SU-DHL-6 (cell line): ENCODE measurements around the gene UTS2B.

ENCODE experiments used
- H2AFZ ChIP-seq: fragments of 200-600 bp; sonication (generic); 2 replicates; pipeline ENCODE4 v1.6.1; 2014; ENCODE audit warnings: low read depth, mild to moderate bottlenecking, moderate library complexity, mixed read lengths, antibody characterized with exemption, low read length; ENCODE audit not compliant: severe bottlenecking
- H3F3A ChIP-seq: fragments of 200-600 bp; shearing (Covaris generic); 2 replicates; pipeline ENCODE4 v1.6.0; 2016; ENCODE audit warnings: antibody characterized with exemption, mild to moderate bottlenecking; ENCODE audit not compliant: insufficient read depth
- H3K27ac ChIP-seq: fragments of 200-600 bp; sonication (generic); 2 replicates; pipeline ENCODE4 v1.5.1; 2016; ENCODE audit warnings: low read depth, mild to moderate bottlenecking, low read length, moderate library complexity, mixed read lengths
- H3K27me3 ChIP-seq: fragments of 200-600 bp; sonication (generic), shearing (Covaris generic); 2 replicates; pipeline ENCODE4 v1.6.0; 2014; ENCODE audit warnings: mild to moderate bottlenecking, low read length
- H3K36me3 ChIP-seq: fragments of 200-600 bp; sonication (generic); 2 replicates; pipeline ENCODE4 v1.6.1; 2014; ENCODE audit warnings: mild to moderate bottlenecking, low read length, mixed read lengths
- H3K4me2 ChIP-seq: fragments of 300-600, 200-600 bp; shearing (Covaris generic), sonication (generic); 2 replicates; pipeline ENCODE4 v1.6.0; 2014; ENCODE audit warnings: low read length, low read depth, mild to moderate bottlenecking; ENCODE audit not compliant: poor library complexity, severe bottlenecking
- H3K4me3 ChIP-seq: fragments of 200-600 bp; sonication (generic); 2 replicates; pipeline ENCODE4 v1.5.1; 2014; ENCODE audit warnings: antibody characterized with exemption, low read length, mild to moderate bottlenecking, mixed read lengths; ENCODE audit not compliant: insufficient read depth, poor library complexity, severe bottlenecking
- H3K79me2 ChIP-seq: fragments of 200-600 bp; sonication (generic); 2 replicates; pipeline ENCODE4 v1.6.1; 2014; ENCODE audit warnings: mild to moderate bottlenecking, low read length, moderate library complexity; ENCODE audit not compliant: insufficient read depth
- H3K9ac ChIP-seq: fragments of 200-600 bp; sonication (generic); 2 replicates; pipeline ENCODE4 v1.7.0; 2014; ENCODE audit warnings: mild to moderate bottlenecking, low read length
- H3K9me2 ChIP-seq: fragments of 200-600 bp; sonication (generic); replicated peaks from 2 replicates; pipeline ENCODE4 v1.6.1; 2014; ENCODE audit warnings: low read length; ENCODE audit not compliant: insufficient read depth
- H3K9me3 ChIP-seq: fragments of 200-600 bp; sonication (generic); 2 replicates; pipeline ENCODE4 v1.6.1; 2014; ENCODE audit warnings: low read length, mixed read lengths; ENCODE audit not compliant: insufficient read depth
- H4K20me1 ChIP-seq: fragments of 200-600 bp; sonication (generic); 2 replicates; pipeline ENCODE4 v1.6.1; 2014; ENCODE audit warnings: low read depth, mild to moderate bottlenecking, antibody characterized with exemption, low read length, moderate library complexity, mixed read lengths
- CTCF ChIP-seq: fragments of 200-600 bp; sonication (generic); IDR thresholded peaks from one replicate; pipeline ENCODE4 v1.5.1; 2017; ENCODE audit warnings: antibody characterized with exemption, mild to moderate bottlenecking, low read length, moderate library complexity; ENCODE audit not compliant: insufficient read depth, poor library complexity, severe bottlenecking
- EZH2phosphoT487 ChIP-seq: fragments of 200-600 bp; sonication (generic), shearing (Covaris generic); conservative IDR thresholded peaks from 2 replicates; pipeline ENCODE4 v1.6.1; 2018; ENCODE audit warnings: mild to moderate bottlenecking, antibody characterized with exemption, low read length, moderate library complexity, mixed read lengths

Gene UTS2B

GRCh38 chr3:191256405-191256804, 73.9 kb downstream of the UTS2B start:
- H3K4me2 ChIP-seq, result no peak overlapping the region

DNA sequence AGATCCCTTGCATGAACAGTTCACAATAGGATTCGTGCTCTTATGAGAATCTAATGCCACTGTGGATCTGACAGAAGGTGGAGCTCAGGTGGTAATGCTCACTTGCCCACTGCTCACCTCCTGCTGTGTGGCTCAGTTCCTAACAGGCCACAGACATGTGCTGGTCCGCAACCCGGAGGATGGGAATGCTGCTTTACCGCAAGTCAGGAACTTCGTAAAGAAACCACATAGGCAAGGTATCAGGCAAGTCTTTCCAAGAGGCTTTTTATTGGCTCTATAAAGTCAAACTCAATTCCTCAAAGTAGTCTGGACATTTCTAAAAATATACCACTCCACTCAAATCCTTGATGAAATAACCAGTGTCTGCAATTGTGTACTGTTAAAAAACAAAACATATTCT, 75.2 kb downstream of the UTS2B start:
- no peak overlapping the region for H3K4me3 ChIP-seq
- no peak overlapping the region for H2AFZ ChIP-seq
- H3K4me2 ChIP-seq, result no peak overlapping the region
- no peak overlapping the region for H3K9ac ChIP-seq
- H3F3A ChIP-seq, result no peaks in the 10 kb centered on the region
- no peaks in the 10 kb centered on the region for H3K36me3 ChIP-seq
- TF ChIP-seq CTCF (no peak), EZH2phosphoT487 (no peak)
- H3K79me2 ChIP-seq, result no peaks in the 10 kb centered on the region
- no peaks in the 10 kb centered on the region for H4K20me1 ChIP-seq
- H3K9me3 ChIP-seq, result no peaks in the 10 kb centered on the region
- H3K27ac ChIP-seq, result no peak overlapping the region
- H3K9me2 ChIP-seq, result no peaks in the 10 kb centered on the region
- no peaks in the 10 kb centered on the region for H3K27me3 ChIP-seq

More at GRCh38 chr3:191256405-191256804, 73.9 kb downstream of the UTS2B start:
- no peaks in the 10 kb centered on the region for H3K36me3 ChIP-seq
- no peaks in the 10 kb centered on the region for H3K9me3 ChIP-seq
- no peaks in the 10 kb centered on the region for H3K27me3 ChIP-seq
- no peak overlapping the region for H3K27ac ChIP-seq
- H3K9ac ChIP-seq, result no peak overlapping the region
- no peaks in the 10 kb centered on the region for H4K20me1 ChIP-seq
- H3K4me3 ChIP-seq, result no peak overlapping the region
- TF ChIP-seq CTCF (no peak), EZH2phosphoT487 (no peak)
- H3F3A ChIP-seq, result no peaks in the 10 kb centered on the region
- H3K9me2 ChIP-seq, result no peaks in the 10 kb centered on the region
- no peak overlapping the region for H2AFZ ChIP-seq
- no peaks in the 10 kb centered on the region for H3K79me2 ChIP-seq

GRCh38 chr3:191254098-191254873, 76.0 kb downstream of the UTS2B start:
- Histone ChIP-seq H3K79me2 (no peaks in the 10 kb centered on the region), H3K27me3 (no peaks in the 10 kb centered on the region), H3K27ac (no peak overlapping the region), H4K20me1 (no peaks in the 10 kb centered on the region), H3K9ac (no peak overlapping the region), H2AFZ (no peak overlapping the region), H3K9me3 (no peaks in the 10 kb centered on the region), H3K9me2 (no peaks in the 10 kb centered on the region), H3K4me2 (no peak overlapping the region), H3F3A (no peaks in the 10 kb centered on the region), H3K4me3 (no peak overlapping the region), H3K36me3 (no peaks in the 10 kb centered on the region)
- TF ChIP-seq EZH2phosphoT487 (no peak), CTCF (no peak)
